Adipocyte (in vitro differentiated cells): ENCODE results near the gene SLC16A2.
"Not testable (repeated sequence)": the region's sequence is repeated elsewhere in the genome, so short reads cannot be mapped to it uniquely, and the experiment has no call there.

Experiments
- DNase-seq: peaks from one replicate; pipeline ENCODE4 v3.0.0-alpha.2; 2015; ENCODE audit warnings: low read depth
- H3K27me3 ChIP-seq: replicated peaks from 2 replicates; pipeline ENCODE4 v1.7.0; 2013; ENCODE audit warnings: mild to moderate bottlenecking, low read length, moderate library complexity; ENCODE audit not compliant: control insufficient read depth, insufficient read depth
- H3K36me3 ChIP-seq: 2 replicates; pipeline ENCODE4 v1.7.0; 2013; ENCODE audit warnings: low read length, mild to moderate bottlenecking, moderate library complexity; ENCODE audit not compliant: control insufficient read depth, insufficient read depth, severe bottlenecking
- H3K4me1 ChIP-seq: 2 replicates; pipeline ENCODE4 v1.7.0; 2013; ENCODE audit warnings: mild to moderate bottlenecking, low read length, moderate library complexity; ENCODE audit not compliant: control insufficient read depth, insufficient read depth
- H3K4me3 ChIP-seq: 2 replicates; pipeline ENCODE4 v1.7.0; 2013; ENCODE audit warnings: mild to moderate bottlenecking, low read length, moderate library complexity
- H3K9ac ChIP-seq: 2 replicates; pipeline ENCODE4 v1.7.0; 2013; ENCODE audit warnings: mild to moderate bottlenecking, low read length, moderate library complexity
- H3K9me3 ChIP-seq: 2 replicates; pipeline ENCODE4 v1.7.0; 2013; ENCODE audit warnings: mild to moderate bottlenecking, low read length, moderate library complexity; ENCODE audit not compliant: control insufficient read depth

The SLC16A2 gene

DNA sequence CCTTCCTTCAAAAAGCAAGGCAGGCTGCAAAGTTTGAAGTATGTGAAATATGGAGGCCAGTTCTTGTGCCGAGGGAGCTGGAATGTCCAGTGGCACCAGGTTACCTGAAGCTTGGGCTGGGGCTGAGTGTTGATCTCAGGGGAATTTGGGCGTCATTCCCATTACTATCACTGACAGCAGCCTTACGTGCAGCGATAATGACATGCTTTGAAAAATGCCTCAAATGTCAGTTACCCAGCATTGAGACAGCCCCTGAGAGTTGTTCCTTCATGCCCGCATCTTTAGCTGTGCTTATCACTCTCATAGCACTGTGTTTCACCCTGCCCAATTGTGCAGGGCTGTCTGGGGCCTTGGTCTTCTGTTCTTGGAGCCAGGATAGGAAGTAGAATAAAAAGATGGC, 27.4 kb downstream of the SLC16A2 start:
- no peak for DNase-seq
- peaks cover 19% of the 10 kb centered on the region for H3K27me3 ChIP-seq
- no peak overlapping the region for H3K9ac ChIP-seq
- peaks cover 18% of the 10 kb centered on the region for H3K4me1 ChIP-seq
- no peaks in the 10 kb centered on the region for H3K9me3 ChIP-seq
- no peak overlapping the region for H3K4me3 ChIP-seq
- H3K36me3 ChIP-seq = no peaks in the 10 kb centered on the region

DNA sequence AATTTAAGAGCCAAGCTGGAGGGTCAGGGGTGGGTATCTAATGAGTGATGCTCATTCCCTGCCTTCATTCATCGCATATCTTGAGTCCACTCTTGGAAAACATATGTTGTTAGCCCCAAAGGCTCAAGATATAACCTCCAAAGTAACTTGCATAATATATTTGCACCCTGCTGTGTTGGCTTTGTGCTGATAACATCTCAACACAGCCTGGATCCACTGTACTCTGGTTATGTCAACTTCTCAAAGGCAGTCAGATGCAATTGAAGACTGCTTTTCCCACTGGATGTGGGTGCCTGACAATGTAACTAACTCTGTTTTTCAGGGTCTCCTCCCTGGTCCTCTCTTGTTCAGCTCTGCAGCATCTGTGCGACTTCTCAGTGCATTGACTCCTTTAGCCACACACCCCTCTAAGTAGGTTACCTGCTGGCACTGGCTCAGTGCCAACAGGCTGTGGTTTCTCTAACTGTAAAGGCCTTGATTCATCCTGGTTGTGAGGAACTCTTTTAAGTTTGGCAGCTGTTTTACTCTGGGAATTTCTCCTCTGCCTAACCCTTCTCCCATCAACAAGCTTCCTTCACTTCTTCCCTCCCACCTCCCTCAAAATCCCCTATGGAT, 28.1 kb downstream of the SLC16A2 start:
- no peak overlapping the region for H3K9ac ChIP-seq
- DNase-seq = no peak

DNA sequence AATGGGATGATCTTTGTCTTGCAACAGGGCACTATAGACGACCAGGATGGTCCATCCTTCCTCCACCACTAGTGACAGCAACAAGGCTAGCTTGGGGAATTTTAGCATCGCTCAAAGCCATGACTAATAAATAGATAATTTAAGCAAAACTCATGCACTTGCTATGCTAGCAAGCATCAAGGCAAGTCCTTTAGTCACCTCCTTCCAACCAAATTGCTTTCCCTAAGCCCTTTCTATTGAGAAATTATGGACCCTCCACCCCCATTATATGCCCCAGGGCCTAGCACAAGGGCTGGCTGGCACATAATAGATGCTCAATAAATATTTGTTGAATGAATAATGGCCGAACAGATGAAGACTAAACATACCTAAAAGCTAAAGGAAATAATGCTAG, 28.6 kb downstream of the SLC16A2 start:
- no peak overlapping the region for H3K4me3 ChIP-seq
- peak; percentile 29 for DNase-seq
- no peak overlapping the region for H3K9ac ChIP-seq
- H3K36me3 ChIP-seq = no peaks in the 10 kb centered on the region
- H3K4me1 ChIP-seq = peaks cover 18% of the 10 kb centered on the region
- H3K9me3 ChIP-seq = no peaks in the 10 kb centered on the region
- H3K27me3 ChIP-seq = peaks cover 9% of the 10 kb centered on the region

More for the DNA sequence above, 28.1 kb downstream of the SLC16A2 start:
- H3K9me3 ChIP-seq = no peaks in the 10 kb centered on the region
- H3K27me3 ChIP-seq = peaks cover 13% of the 10 kb centered on the region
- H3K4me3 ChIP-seq = no peak overlapping the region
- peaks cover 18% of the 10 kb centered on the region for H3K4me1 ChIP-seq
- H3K36me3 ChIP-seq = no peaks in the 10 kb centered on the region

DNA sequence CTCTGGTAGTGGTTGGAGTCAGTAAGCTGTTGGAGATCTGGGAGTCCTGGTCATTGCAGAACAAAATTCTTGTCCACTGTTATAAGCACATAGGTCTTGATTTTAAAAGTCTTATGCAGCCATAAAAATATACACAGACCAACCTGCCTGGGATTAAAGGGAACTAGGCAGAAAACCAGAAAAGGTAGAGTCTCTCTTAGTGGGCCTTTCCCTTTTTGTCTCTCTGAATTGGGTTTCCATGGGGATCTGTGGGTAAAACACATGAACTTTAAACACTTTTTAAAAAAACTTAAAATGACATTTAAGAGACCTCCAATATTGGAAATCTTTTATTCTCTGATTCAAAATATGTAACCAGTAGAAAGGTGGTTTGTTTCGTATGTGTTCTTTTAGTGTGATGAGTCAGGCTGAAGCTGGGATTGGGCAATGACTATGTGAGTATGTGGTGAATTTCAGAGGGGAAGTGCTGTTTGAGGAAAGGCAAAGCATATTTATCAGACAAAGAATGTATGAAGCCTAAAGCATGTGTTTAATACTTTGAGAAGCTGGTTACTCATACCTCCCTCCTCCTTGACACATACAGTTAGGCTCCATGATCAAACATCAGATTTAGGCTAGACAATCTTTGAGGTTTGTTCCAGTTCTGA, 29.6 kb downstream of the SLC16A2 start:
- Histone ChIP-seq H3K9ac (no peak overlapping the region), H3K36me3 (no peaks in the 10 kb centered on the region), H3K27me3 (peaks cover 5% of the 10 kb centered on the region), H3K4me1 (peaks cover 18% of the 10 kb centered on the region), H3K4me3 (no peak overlapping the region), H3K9me3 (no peaks in the 10 kb centered on the region)
- peak; percentile 86 for DNase-seq

DNA sequence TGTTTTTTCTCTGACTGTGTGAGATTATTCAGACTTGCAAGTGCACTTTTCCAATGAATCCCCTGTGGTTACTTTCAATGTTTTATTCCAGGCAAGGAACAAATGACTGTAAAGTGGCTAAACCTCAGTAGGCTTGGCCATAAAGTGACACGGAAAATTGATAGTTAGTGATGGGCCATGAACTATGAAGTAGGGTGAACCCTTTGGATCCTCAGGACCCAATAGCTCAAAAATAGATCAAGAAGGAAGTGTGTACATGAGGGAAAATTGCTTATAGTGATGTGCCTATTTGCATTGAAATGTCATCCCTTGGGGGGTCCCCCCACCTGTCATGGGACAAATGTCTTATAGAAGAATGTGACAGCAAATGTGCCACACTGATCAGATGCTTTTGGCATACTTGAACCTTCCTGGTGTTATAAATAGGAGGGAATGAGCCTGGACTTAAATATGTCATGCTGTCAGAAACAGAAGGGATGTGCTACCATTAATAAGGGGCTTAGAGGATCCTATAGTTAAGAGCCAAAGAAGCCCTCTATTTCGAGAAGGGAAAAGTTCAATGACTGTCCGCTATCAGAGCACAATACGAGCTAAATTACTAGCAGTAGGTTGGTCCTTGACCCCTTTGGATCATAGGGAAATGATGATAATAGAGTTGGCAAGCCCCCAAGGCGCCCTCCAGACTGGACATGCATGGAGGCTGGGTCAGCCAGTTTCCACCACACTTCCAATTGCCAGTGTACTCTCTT, 30.3 kb downstream of the SLC16A2 start:
- DNase-seq = no peak
- Histone ChIP-seq H3K27me3 (peaks cover 3% of the 10 kb centered on the region), H3K9ac (no peak overlapping the region), H3K4me1 (peaks cover 18% of the 10 kb centered on the region), H3K9me3 (no peaks in the 10 kb centered on the region), H3K4me3 (no peak overlapping the region), H3K36me3 (no peaks in the 10 kb centered on the region)

DNA sequence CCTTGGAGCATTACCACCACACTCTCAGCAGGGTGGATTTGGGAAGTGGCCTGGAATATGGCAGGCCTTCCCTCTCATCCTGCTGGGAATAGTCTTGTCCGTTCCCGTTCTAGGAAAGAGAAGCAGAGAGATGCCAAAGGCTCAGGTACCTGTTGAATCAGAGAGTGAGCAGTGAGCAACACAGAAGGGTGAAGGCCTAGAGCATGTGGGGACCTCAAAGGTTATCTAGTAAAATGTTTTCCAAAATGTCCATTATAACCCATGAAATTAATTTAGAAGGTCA, 30.8 kb downstream of the SLC16A2 start:
- Histone ChIP-seq H3K27me3 (no peaks in the 10 kb centered on the region), H3K36me3 (no peaks in the 10 kb centered on the region), H3K4me3 (no peak overlapping the region), H3K9ac (no peak overlapping the region), H3K4me1 (peaks cover 18% of the 10 kb centered on the region), H3K9me3 (no peaks in the 10 kb centered on the region)
- DNase-seq = no peak

DNA sequence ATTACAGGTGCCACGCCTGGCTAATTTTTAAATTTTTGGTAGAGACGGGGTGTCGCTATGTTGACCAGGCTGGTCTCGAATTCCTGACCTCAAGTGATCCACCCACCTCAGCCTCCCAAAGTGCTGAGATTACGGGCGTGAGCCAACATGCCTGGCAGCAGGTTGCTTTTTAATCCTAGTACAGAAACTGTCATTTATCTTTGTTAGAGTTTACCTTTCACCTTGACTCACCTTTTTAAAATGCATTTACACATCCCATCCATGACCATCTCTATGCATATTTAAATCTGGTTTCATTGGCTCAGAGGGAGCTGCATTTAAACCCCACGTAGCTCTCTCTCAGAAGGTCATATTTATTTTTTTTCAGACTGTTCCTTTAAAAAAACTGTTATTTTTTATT, 31.9 kb downstream of the SLC16A2 start:
- Histone ChIP-seq H3K9ac (no peak overlapping the region), H3K27me3 (no peaks in the 10 kb centered on the region), H3K9me3 (no peaks in the 10 kb centered on the region), H3K4me3 (no peak overlapping the region), H3K36me3 (no peaks in the 10 kb centered on the region), H3K4me1 (peaks cover 18% of the 10 kb centered on the region)
- DNase-seq = no peak

DNA sequence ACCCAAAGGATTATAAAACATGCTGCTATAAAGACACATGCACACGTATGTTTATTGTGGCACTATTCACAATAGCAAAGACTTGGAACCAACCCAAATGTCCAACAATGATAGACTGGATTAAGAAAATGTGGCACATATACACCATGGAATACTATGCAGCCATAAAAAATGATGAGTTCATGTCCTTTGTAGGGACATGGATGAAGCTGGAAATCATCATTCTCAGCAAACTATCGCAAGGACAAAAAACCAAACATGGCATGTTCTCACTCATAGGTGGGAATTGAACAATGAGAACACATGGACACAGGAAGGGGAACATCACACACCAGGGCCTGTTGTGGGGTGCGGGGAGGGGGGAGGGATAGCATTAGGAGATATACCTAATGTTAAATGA, 32.9 kb downstream of the SLC16A2 start:
- H3K36me3 ChIP-seq, H3K9me3 ChIP-seq, H3K4me3 ChIP-seq, DNase-seq, H3K9ac ChIP-seq, H3K27me3 ChIP-seq: not testable (repeated sequence)
- H3K4me1 ChIP-seq = peaks cover 24% of the 10 kb centered on the region

DNA sequence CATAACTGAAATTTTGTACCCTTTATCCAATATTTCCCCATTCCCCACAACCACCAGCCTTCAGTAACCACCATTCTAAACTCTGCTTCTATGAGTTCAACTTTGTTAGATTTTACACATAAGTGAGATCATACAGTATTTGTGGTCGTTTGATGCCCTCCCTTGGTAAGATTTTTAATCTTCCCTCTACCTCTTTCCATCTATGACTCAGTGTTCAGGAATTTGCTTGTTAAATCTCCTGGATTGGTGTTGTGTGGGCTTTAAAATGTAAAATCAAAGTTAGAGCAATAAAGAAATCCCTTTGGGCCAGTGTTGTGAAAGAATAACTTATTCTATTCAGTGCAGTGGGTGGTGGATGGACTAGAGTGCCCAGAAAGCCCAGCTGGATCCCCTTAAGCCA, 37.4 kb downstream of the SLC16A2 start:
- H3K4me3 ChIP-seq = no peak overlapping the region
- peaks cover 6% of the 10 kb centered on the region for H3K9me3 ChIP-seq
- H3K27me3 ChIP-seq = peaks cover 8% of the 10 kb centered on the region
- H3K9ac ChIP-seq = no peak overlapping the region
- peaks cover 10% of the 10 kb centered on the region for H3K4me1 ChIP-seq
- DNase-seq = peak; percentile 70
- H3K36me3 ChIP-seq = no peaks in the 10 kb centered on the region

DNA sequence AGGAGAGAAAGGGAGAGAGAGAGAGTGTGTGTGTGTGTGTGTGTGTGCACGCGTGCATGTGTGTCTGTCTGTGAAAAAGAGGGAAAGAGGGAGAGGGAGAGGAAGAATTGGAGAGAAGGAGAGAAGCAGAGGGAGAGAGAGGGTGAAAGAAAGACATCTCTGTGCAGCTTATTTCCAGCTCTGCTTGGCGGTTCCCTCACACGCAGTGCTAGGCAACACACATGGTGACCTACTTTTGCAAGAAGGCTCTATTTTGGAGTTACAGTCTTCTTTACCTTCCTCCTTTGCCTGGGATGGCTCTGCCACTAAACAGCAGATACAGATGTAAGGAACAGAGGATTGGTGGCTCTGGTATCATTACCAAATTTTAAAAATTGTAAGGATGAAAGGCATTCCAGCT, 40.1 kb downstream of the SLC16A2 start:
- peaks cover 18% of the 10 kb centered on the region for H3K4me1 ChIP-seq
- no peak for DNase-seq
- no peak overlapping the region for H3K9ac ChIP-seq
- H3K9me3 ChIP-seq = peaks cover 6% of the 10 kb centered on the region
- peaks cover 8% of the 10 kb centered on the region for H3K27me3 ChIP-seq
- H3K36me3 ChIP-seq = no peaks in the 10 kb centered on the region
- H3K4me3 ChIP-seq = no peak overlapping the region

DNA sequence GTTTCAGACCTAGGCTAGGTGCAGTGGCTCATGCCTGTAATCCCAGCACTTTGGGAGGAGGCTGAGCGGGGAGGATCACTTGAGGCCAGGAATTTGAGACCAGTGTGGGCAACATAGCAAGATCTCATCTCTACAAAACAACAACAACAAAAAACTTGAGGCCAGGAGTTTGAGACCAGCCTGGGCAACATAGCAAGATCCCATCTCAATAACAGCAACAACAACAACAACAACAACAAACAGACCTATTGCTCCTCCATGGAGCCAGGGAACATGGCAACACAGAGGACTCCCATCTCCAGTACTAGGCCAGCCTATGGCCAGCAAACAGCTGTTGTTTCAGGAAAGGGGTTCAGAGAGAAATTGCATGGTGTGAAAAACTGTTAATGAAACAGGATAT, 43.4 kb downstream of the SLC16A2 start:
- no peak overlapping the region for H3K9ac ChIP-seq
- DNase-seq = no peak
- H3K4me1 ChIP-seq = peaks cover 13% of the 10 kb centered on the region
- no peaks in the 10 kb centered on the region for H3K36me3 ChIP-seq
- H3K4me3 ChIP-seq = no peak overlapping the region
- peaks cover 7% of the 10 kb centered on the region for H3K9me3 ChIP-seq
- H3K27me3 ChIP-seq = peaks cover 13% of the 10 kb centered on the region
